CD4-positive, alpha-beta memory T cell (primary cell): ENCODE measurements around the gene SAG. TPM values are rescaled to one million over a fixed set of nuclear protein-coding genes. Genes with fewer than 3 reads are reported as not detected.

Source experiments
- CTCF ChIA-PET: fragments of 350-600 bp; sonication (Branson Sonifier 250); formaldehyde crosslinking; loops from one replicate; lab custom pipeline; 2021; ENCODE audit warnings: inconsistent platforms; ENCODE audit not compliant: partially characterized antibody; lab: Charles Lee
- POLR2A ChIA-PET: fragments of 350-600 bp; sonication (Branson Sonifier 250); formaldehyde crosslinking; loops from one replicate; lab custom pipeline; 2021; ENCODE audit not compliant: partially characterized antibody; lab: Charles Lee
- DNase-seq, 5 donors: peaks; one replicate each; pipeline versions ENCODE4 v3.0.0 to v3.0.0-alpha.2; 2020 to 2022; ENCODE audit warnings: mixed read lengths in 1 of 5
- H3K27ac ChIP-seq: one replicate; pipeline ENCODE4 v1.7.0; 2013; ENCODE audit warnings: low read depth, low read length
- H3K27me3 ChIP-seq: 2 replicates; pipeline ENCODE4 v1.7.0; 2013; ENCODE audit warnings: mild to moderate bottlenecking, low read length, moderate library complexity; ENCODE audit not compliant: insufficient read depth
- H3K36me3 ChIP-seq: 2 replicates; pipeline ENCODE4 v1.7.0; 2013; ENCODE audit warnings: mild to moderate bottlenecking, low read length, moderate library complexity; ENCODE audit not compliant: insufficient read depth
- H3K4me1 ChIP-seq: 2 replicates; pipeline ENCODE4 v1.7.0; 2013; ENCODE audit warnings: mild to moderate bottlenecking, low read length, moderate library complexity; ENCODE audit not compliant: insufficient read depth
- H3K4me3 ChIP-seq, 2 donors: one replicate each; pipeline ENCODE4 v1.7.0; 2013; ENCODE audit warnings: low read length in 2 of 2, mild to moderate bottlenecking in 1 of 2
- H3K9me3 ChIP-seq, 2 donors: one replicate each; pipeline ENCODE4 v1.7.0; 2013; ENCODE audit warnings: low read length in 2 of 2, control low read depth in 1 of 2; ENCODE audit not compliant: control insufficient read depth in 1 of 2
- H3K27ac Mint-ChIP-seq, 7 donors: one replicate each; pipeline ENCODE4 v1.8.0; 2020 to 2021; ENCODE audit warnings: mixed read lengths in 7 of 7, mild to moderate bottlenecking in 6 of 7, inconsistent platforms in 3 of 7, moderate library complexity in 3 of 7
- H3K27me3 Mint-ChIP-seq, 2 donors: one replicate each; pipeline ENCODE4 v1.8.0; 2020 to 2021; ENCODE audit warnings: mixed read lengths in 2 of 2
- H3K36me3 Mint-ChIP-seq, 2 donors: one replicate each; pipeline ENCODE4 v1.8.0; 2020 to 2021; ENCODE audit warnings: mixed read lengths in 2 of 2, inconsistent platforms in 1 of 2, mild to moderate bottlenecking in 1 of 2
- H3K4me1 Mint-ChIP-seq, 4 donors: one replicate each; pipeline ENCODE4 v1.8.0; 2020 to 2021; ENCODE audit warnings: mixed read lengths in 4 of 4, mild to moderate bottlenecking in 1 of 4
- H3K4me3 Mint-ChIP-seq, 8 donors: one replicate each; pipeline ENCODE4 v1.8.0; 2020 to 2021; ENCODE audit warnings: mixed read lengths in 8 of 8, mild to moderate bottlenecking in 7 of 8, moderate library complexity in 6 of 8, inconsistent platforms in 3 of 8
- H3K9me3 Mint-ChIP-seq, 8 donors: one replicate each; pipeline ENCODE4 v1.8.0; 2020 to 2021; ENCODE audit warnings: mixed read lengths in 8 of 8, mild to moderate bottlenecking in 5 of 8, inconsistent platforms in 3 of 8, moderate library complexity in 1 of 8
- intact Hi-C: fragments of 100-400 bp; cut with micrococcal nuclease; formaldehyde crosslinking; loops from one replicate; pipeline ENCODE4 v1.15.1; 2023
- polyA plus RNA-seq, 2 donors: library from polyadenylated mRNA; unstranded; fragments of 300-500 nt; fragmentation: Illumina TruSeq; gene quantifications; one replicate each; pipeline ENCODE4 v1.2.3, GENCODE V29; 2021
- total RNA-seq, 2 experiments: library from RNA; stranded (reverse); gene quantifications; one replicate each; pipeline ENCODE4 v1.2.3, GENCODE V29; 2021

The SAG gene
- total and polyA plus RNA-seq, 4 experiments from 2014 or later = 0.06 TPM; not detected in 3

DNA sequence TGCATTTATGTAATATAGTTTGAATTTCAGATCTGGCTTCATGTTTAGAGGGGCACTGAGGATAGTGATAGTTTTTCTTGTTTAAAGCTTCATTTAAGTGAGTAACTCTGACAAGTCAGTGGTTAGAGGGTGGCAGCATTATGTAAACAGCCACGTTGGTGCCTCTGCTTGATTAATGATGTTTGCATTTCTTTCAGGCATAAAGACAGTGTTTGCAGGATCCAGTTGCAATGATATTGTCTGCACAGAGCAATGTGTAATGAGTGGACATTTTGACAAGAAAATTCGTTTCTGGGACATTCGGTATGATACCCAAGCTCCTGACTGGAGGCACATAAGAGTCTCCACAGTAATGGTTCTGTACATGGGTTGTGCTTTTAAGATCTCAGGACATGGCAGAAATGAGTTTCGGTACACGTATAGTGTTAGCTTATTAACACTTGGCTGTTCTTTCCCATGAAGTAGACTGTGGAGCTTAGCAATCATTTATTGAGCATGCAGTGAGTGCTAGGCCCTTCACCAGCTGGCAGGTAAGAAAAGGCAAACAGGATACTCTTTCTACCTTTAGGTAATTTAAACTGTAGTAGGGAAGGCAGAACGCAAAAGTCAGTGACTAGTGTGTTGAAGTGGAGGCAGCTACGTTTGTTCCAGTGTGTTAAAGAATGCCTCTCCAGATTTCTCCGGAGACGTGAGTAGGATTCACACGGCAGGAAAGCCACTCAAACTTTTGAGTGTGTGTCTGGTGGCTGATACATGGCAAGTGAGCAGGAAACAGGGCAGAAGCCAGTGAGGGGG lies 17.4 kb upstream of the SAG start:
- CTCF ChIA-PET = interaction anchor here (1.3 kb wide), 1 partner anchor 114 kb away, joined by 4 read pairs; no protein-coding TSS in a partner anchor
- no peaks in the 10 kb centered on the region for H3K9me3 ChIP-seq
- intact Hi-C loops = no loop called here
- no peaks in the 10 kb centered on the region for H3K27me3 ChIP-seq
- Mint-ChIP-seq H3K27me3 (no peaks in the 10 kb centered on the region), H3K9me3 (no peaks in the 10 kb centered on the region), H3K36me3 (peaks cover 66 to 94% of the 10 kb centered on the region in 2 donors), H3K27ac (peak overlapping the region in 5 of 7 donors; percentile 8 to 86 (median 82)), H3K4me3 (no peak overlapping the region), H3K4me1 (peaks cover 0 to 8% (median 3%) of the 10 kb centered on the region in 4 donors)
- no peak overlapping the region for H3K4me3 ChIP-seq
- no peak overlapping the region for H3K27ac ChIP-seq
- no peaks in the 10 kb centered on the region for H3K4me1 ChIP-seq
- no peak for DNase-seq
- H3K36me3 ChIP-seq = peaks cover 93% of the 10 kb centered on the region
- POLR2A ChIA-PET = interaction anchor here (0.6 kb wide), 1 partner anchor 118 kb away, joined by 3 read pairs; no protein-coding TSS in a partner anchor

DNA sequence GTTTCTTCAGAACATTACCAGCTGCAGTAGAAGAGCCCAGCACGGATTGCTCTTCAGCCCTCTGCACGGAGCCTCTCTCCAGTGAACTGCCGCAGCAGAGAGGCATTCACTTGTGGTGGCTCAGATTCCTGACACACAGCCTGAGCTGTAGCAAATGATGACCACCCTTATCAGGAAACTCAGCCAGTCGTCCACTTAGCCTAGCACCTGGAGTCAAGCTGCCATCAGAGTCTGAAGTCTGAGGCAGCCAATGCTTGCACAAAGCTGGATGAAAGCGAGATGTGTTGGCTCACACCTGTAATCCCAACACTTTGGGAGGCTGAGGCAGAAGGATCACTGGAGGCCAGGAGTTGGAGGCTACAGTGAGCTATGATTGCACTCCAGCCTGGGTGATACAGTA lies 11.7 kb upstream of the SAG start:
- H3K4me3 Mint-ChIP-seq = no peak overlapping the region
- intact Hi-C loops = no loop called here
- no peaks in the 10 kb centered on the region for H3K27me3 ChIP-seq
- peaks cover 43 to 64% of the 10 kb centered on the region in 2 donors for H3K36me3 Mint-ChIP-seq
- no peak overlapping the region for H3K27ac Mint-ChIP-seq
- H3K27me3 Mint-ChIP-seq = no peaks in the 10 kb centered on the region
- H3K9me3 Mint-ChIP-seq = no peaks in the 10 kb centered on the region
- no peaks in the 10 kb centered on the region for H3K9me3 ChIP-seq
- H3K4me1 ChIP-seq = no peaks in the 10 kb centered on the region
- H3K36me3 ChIP-seq = peaks cover 46% of the 10 kb centered on the region
- DNase-seq = no peak
- no peak overlapping the region for H3K27ac ChIP-seq
- CTCF ChIA-PET = no interaction called here
- H3K4me3 ChIP-seq = no peak overlapping the region
- peaks cover 0 to 5% (median 4%) of the 10 kb centered on the region in 4 donors for H3K4me1 Mint-ChIP-seq
- POLR2A ChIA-PET = interaction anchor here (1.3 kb wide), 1 partner anchor 22 kb away, joined by 3 read pairs; no protein-coding TSS in a partner anchor

DNA sequence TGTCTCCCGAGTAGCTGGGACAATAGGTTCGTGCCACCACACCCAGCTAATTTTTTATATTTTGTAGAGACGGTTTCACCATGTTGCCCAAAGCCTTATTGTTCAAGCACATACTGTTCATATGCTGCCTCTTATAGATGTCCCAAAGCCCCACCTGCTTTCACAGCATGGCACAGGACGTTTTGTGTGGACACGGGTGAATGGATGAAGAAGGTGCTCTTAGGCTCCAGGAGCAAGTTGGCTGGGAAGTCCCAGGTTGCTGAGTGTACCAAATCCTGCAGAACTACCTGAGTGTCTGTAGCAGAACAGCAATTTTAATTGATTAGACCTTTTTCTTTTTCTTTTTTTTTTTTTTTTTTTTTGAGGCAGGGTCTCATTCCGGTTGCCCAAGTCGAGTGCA lies 10.5 kb upstream of the SAG start:
- Mint-ChIP-seq H3K4me1 (peaks cover 0 to 4% (median 4%) of the 10 kb centered on the region in 4 donors), H3K4me3 (no peak overlapping the region), H3K36me3 (peaks cover 37 to 52% of the 10 kb centered on the region in 2 donors), H3K27me3 (no peaks in the 10 kb centered on the region), H3K27ac (peak overlapping the region in 2 of 7 donors; percentile 13 to 73), H3K9me3 (no peaks in the 10 kb centered on the region)
- peaks cover 34% of the 10 kb centered on the region for H3K36me3 ChIP-seq
- intact Hi-C loops = no loop called here
- H3K4me3 ChIP-seq = no peak overlapping the region
- no peaks in the 10 kb centered on the region for H3K9me3 ChIP-seq
- H3K27me3 ChIP-seq = no peaks in the 10 kb centered on the region
- no peaks in the 10 kb centered on the region for H3K4me1 ChIP-seq
- ChIA-PET POLR2A (no interaction called here), CTCF (no interaction called here)
- no peak for DNase-seq
- H3K27ac ChIP-seq = no peak overlapping the region

DNA sequence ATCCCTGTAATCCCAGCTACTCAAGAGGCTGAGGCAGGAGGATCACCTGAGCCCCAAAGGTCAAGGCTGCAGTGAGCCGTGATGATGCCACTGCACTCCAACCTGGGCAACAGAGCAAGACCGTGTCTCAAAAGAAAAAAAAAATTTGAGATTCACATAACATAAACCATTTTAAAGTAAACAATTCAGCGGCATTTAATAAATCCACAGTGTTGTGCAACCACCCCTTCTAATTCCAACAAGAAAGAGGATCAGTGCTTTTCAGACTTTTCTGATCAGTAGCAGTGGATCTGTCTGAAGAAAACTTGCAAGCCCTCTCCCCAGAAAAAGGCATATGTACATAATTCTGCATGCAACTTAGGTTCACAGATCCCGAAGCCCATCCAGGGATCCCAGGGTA lies 7.2 kb upstream of the SAG start:
- intact Hi-C loops = no loop called here
- H3K36me3 ChIP-seq = peaks cover under 1% of the 10 kb centered on the region
- ChIA-PET POLR2A (no interaction called here), CTCF (no interaction called here)
- no peak for DNase-seq
- no peaks in the 10 kb centered on the region for H3K9me3 Mint-ChIP-seq
- H3K4me1 ChIP-seq = no peaks in the 10 kb centered on the region
- no peak overlapping the region for H3K4me3 Mint-ChIP-seq
- no peaks in the 10 kb centered on the region for H3K27me3 ChIP-seq
- H3K27ac ChIP-seq = no peak overlapping the region
- no peak overlapping the region for H3K4me3 ChIP-seq
- no peaks in the 10 kb centered on the region for H3K9me3 ChIP-seq
- H3K27me3 Mint-ChIP-seq = no peaks in the 10 kb centered on the region
- peaks cover 0 to 4% (median 2%) of the 10 kb centered on the region in 4 donors for H3K4me1 Mint-ChIP-seq
- H3K27ac Mint-ChIP-seq = no peak overlapping the region
- peaks cover 3 to 19% of the 10 kb centered on the region in 2 donors for H3K36me3 Mint-ChIP-seq

DNA sequence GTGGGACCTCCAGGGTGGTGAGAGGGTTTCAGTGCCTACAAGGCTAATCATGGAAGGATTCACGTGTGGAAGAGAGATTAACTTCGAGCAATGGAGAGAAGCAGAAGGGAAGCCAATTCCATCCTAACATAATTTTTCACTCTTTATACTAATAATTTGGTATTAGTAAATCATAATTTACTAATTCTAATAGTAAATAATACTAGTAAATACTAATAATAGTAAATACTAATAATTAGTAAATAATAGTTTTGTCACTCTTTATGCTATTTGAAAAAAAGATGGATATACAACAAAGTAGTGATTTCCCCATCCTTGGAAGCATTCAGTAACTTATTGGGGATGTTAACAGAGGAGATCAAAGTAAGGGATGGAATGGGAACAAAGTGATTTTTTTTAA lies 6.4 kb upstream of the SAG start:
- DNase-seq = no peak
- no peak overlapping the region for H3K4me3 Mint-ChIP-seq
- CTCF ChIA-PET = interaction anchor here (1.8 kb wide), 1 partner anchor 52 kb away, joined by 3 read pairs; no protein-coding TSS in a partner anchor
- Histone ChIP-seq H3K27me3 (no peaks in the 10 kb centered on the region), H3K9me3 (no peaks in the 10 kb centered on the region), H3K27ac (no peak overlapping the region), H3K4me3 (no peak overlapping the region), H3K36me3 (no peaks in the 10 kb centered on the region), H3K4me1 (no peaks in the 10 kb centered on the region)
- no peak overlapping the region for H3K27ac Mint-ChIP-seq
- H3K36me3 Mint-ChIP-seq = peaks cover 0 to 10% of the 10 kb centered on the region in 2 donors
- no peaks in the 10 kb centered on the region for H3K9me3 Mint-ChIP-seq
- H3K4me1 Mint-ChIP-seq = peaks cover 0 to 4% (median 2%) of the 10 kb centered on the region in 4 donors
- H3K27me3 Mint-ChIP-seq = no peaks in the 10 kb centered on the region
- intact Hi-C loops = no loop called here
- POLR2A ChIA-PET = no interaction called here

DNA sequence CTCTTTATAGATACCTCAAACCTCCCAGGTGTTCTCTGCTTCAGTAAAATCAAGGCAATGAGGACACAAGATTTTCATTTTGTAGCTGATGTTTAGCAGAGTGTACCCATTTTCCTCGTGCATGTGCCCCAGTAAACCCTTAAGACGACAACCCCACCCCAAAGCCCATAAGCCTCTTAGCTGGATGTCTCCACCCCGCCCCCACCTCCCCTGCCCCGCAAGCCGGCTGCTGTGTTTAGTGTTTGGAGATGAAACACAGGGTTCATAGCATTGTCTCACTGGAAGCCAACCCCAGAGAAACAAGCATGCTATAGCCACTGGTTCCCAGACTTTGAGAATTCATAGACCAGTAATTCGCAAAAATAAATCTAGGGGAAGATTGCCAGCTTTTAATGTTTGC lies 5.8 kb upstream of the SAG start:
- Histone ChIP-seq H3K27me3 (no peaks in the 10 kb centered on the region), H3K27ac (no peak overlapping the region), H3K4me1 (no peaks in the 10 kb centered on the region), H3K36me3 (no peaks in the 10 kb centered on the region), H3K9me3 (no peaks in the 10 kb centered on the region), H3K4me3 (no peak overlapping the region)
- Mint-ChIP-seq H3K27me3 (no peaks in the 10 kb centered on the region), H3K4me1 (peaks cover 0 to 4% (median 2%) of the 10 kb centered on the region in 4 donors), H3K36me3 (peaks cover 0 to 8% of the 10 kb centered on the region in 2 donors), H3K27ac (no peak overlapping the region), H3K9me3 (peaks cover 0 to 1% (median 0%) of the 10 kb centered on the region in 8 donors), H3K4me3 (no peak overlapping the region)
- ChIA-PET POLR2A (interaction anchor here (0.9 kb wide), 1 partner anchor 34 kb away, joined by 4 read pairs; no protein-coding TSS in a partner anchor), CTCF (interaction anchor here (1.8 kb wide), 1 partner anchor 52 kb away, joined by 3 read pairs; no protein-coding TSS in a partner anchor)
- DNase-seq = no peak
- intact Hi-C loops = no loop called here

DNA sequence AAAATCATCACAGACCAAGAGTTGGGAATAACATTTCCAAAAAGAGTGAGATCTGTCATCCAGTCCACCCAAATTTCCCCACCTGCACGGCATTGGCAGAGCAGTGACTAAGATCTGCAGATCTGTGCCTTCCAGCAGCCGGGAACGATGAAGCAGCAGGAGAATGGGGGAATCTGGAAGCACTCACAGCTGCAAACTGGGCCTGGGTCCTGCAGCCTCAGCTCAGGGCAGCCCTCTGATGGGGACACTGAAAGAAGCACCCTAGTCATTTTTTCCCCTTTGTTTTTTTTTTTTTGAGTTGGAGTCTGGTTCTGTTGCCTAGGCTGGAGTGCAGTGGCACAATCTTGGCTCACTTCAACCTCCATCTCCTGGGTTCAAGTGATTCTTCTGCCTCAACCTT lies 4.4 kb upstream of the SAG start:
- Histone ChIP-seq H3K9me3 (no peaks in the 10 kb centered on the region), H3K4me3 (no peak overlapping the region), H3K27me3 (no peaks in the 10 kb centered on the region), H3K27ac (no peak overlapping the region), H3K36me3 (no peaks in the 10 kb centered on the region), H3K4me1 (no peaks in the 10 kb centered on the region)
- ChIA-PET POLR2A (no interaction called here), CTCF (interaction anchor here (0.7 kb wide), 1 partner anchor 92 kb away, joined by 3 read pairs; no protein-coding TSS in a partner anchor)
- Mint-ChIP-seq H3K4me1 (peaks cover 0 to 4% (median 2%) of the 10 kb centered on the region in 4 donors), H3K27me3 (no peaks in the 10 kb centered on the region), H3K4me3 (no peak overlapping the region), H3K9me3 (peaks cover 0 to 1% (median 0%) of the 10 kb centered on the region in 8 donors), H3K36me3 (peaks cover 0 to 2% of the 10 kb centered on the region in 2 donors), H3K27ac (peak overlapping the region in 1 of 7 donors; percentile 12)
- DNase-seq = no peak
- intact Hi-C loops = no loop called here
